ENCODE data around the gene KLHL1.

- TF ChIP-seq, protein P1, sequence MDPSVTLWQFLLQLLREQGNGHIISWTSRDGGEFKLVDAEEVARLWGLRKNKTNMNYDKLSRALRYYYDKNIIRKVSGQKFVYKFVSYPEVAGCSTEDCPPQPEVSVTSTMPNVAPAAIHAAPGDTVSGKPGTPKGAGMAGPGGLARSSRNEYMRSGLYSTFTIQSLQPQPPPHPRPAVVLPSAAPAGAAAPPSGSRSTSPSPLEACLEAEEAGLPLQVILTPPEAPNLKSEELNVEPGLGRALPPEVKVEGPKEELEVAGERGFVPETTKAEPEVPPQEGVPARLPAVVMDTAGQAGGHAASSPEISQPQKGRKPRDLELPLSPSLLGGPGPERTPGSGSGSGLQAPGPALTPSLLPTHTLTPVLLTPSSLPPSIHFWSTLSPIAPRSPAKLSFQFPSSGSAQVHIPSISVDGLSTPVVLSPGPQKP (IDR thresholded peaks at IDR 0.05; ENCODE audit: borderline replicate concordance, low read depth, low read length), result no peak
- TF ChIP-seq POLR2A (IDR thresholded peaks at IDR 0.05; ENCODE audit: low read depth, low read length), result no peak
- no peak for TF ChIP-seq CTCF (conservative IDR thresholded peaks at IDR 0.05; ENCODE audit: low read depth, low read length)
Observed at GRCh38 chr13:69796256-69796655, 312.0 kb downstream of the KLHL1 start.
